Fibroblast of the aortic adventitia (primary cell): ENCODE measurements around the gene SPC24. TPM values are rescaled to one million over a fixed set of nuclear protein-coding genes. Genes with fewer than 3 reads are reported as not detected.
"Not testable (repeated sequence)": the region's sequence is repeated elsewhere in the genome, so short reads cannot be mapped to it uniquely, and the experiment has no call there.

Experiments
- DNase-seq: peaks from one replicate; pipeline ENCODE4 v3.0.0-alpha.2; 2010; ENCODE audit warnings: low read depth
- H3K4me3 ChIP-seq: 2 replicates; pipeline ENCODE4 v1.5.1; 2011; ENCODE audit warnings: low read depth, mild to moderate bottlenecking, control low read depth, low read length, moderate library complexity
- CTCF ChIP-seq: IDR thresholded peaks from 2 replicates; pipeline ENCODE4 v1.5.1; 2011; ENCODE audit warnings: mild to moderate bottlenecking, low read length, control low read depth, inconsistent platforms; ENCODE audit not compliant: insufficient read depth
- total RNA-seq: library from RNA; depleted of rRNA; stranded (reverse); fragments of >200 nt; gene quantifications from 2 replicates; pipeline ENCODE4 v1.2.3, GENCODE V29; 2012; ENCODE audit warnings: low replicate concordance

Gene SPC24
- total RNA-seq, 1 donor, result 49.0 TPM

- TF ChIP-seq CTCF, result no peak
- DNase-seq, result peak; percentile 62
- H3K4me3 ChIP-seq, result peak overlapping the region; percentile 28
These were observed 35.7 kb upstream of the SPC24 start for GRCh38 chr19:11191273-11191755.

- DNase-seq, result no peak
- TF ChIP-seq CTCF, result no peak
- no peak overlapping the region for H3K4me3 ChIP-seq
These were observed 34.9 kb upstream of the SPC24 start for GRCh38 chr19:11190501-11190900.

GRCh38 chr19:11187441-11187840 lies 31.9 kb upstream of the SPC24 start:
- DNase-seq, result no peak
- H3K4me3 ChIP-seq, result no peak overlapping the region
- no peak for TF ChIP-seq CTCF

- TF ChIP-seq CTCF, result no peak
- H3K4me3 ChIP-seq, result no peak overlapping the region
- DNase-seq, result no peak
These were observed 27.4 kb upstream of the SPC24 start for GRCh38 chr19:11182994-11183393.

- no peak for TF ChIP-seq CTCF
- no peak for DNase-seq
- H3K4me3 ChIP-seq, result no peak overlapping the region
These were observed 25.9 kb upstream of the SPC24 start for GRCh38 chr19:11181488-11181887.

GRCh38 chr19:11180975-11181374 lies 25.4 kb upstream of the SPC24 start:
- not testable (repeated sequence) for H3K4me3 ChIP-seq, DNase-seq

- no peak overlapping the region for H3K4me3 ChIP-seq
- peak; percentile 50 for DNase-seq
- TF ChIP-seq CTCF, result no peak
These were observed 24.8 kb upstream of the SPC24 start for GRCh38 chr19:11180346-11180745.
